ENCODE results near the gene KRTAP3-1. TPM values are rescaled to one million over a fixed set of nuclear protein-coding genes. Genes with fewer than 3 reads are reported as not detected.
"Not testable (repeated sequence)": the region's sequence is repeated elsewhere in the genome, so short reads cannot be mapped to it uniquely, and the experiment has no call there.

Gene KRTAP3-1
- not detected for total RNA-seq

DNA sequence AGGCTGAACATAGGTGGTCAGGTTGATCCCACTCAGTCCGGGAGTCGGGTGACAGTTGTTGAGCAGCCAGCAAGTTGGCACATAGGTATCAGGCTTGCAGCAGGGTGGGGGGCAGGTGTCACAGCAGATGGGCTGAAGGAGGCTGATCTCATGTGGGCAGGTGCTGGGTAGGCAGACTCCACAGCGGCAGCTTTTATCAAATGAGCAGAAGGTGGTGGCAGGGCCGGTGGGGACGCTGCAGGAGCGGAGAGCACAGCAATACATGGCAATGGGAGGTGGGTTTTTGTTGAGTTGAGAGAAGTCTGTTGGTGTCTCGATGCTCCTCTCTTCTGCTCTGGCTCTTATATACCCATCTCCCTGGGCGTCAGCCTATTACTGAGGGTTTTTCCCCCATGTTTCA is at the start of gene KRTAP3-1:
TSS of gene KRTAP3-1 (minus strand) at position 318 of the 400 bp plus-strand sequence. CDS start at position 264, 54 bp downstream.
- Histone ChIP-seq H3K27ac (ENCODE audit: low read depth, low read length) (no peak within 1 kb of the TSS), H3K36me3 (ENCODE audit: control insufficient read depth in 3 of 3, insufficient read depth in 3 of 3, low read length in 3 of 3) (no peaks in the 10 kb centered on the region), H3K27me3 (ENCODE audit: control insufficient read depth in 3 of 3, insufficient read depth in 3 of 3, low read length in 3 of 3) (peaks cover 0 to 3% (median 0%) of the 10 kb centered on the region in 3 donors), H3K9ac (ENCODE audit: low read depth in 1 of 3, low read length in 3 of 3) (no peak within 1 kb of the TSS), H3K4me3 (ENCODE audit: low read length in 3 of 3) (no peak within 1 kb of the TSS), H3K9me3 (ENCODE audit: control insufficient read depth in 3 of 3, low read length in 3 of 3) (no peaks in the 10 kb centered on the region), H3K4me1 (ENCODE audit: control insufficient read depth in 3 of 3, insufficient read depth in 3 of 3, low read length in 3 of 3) (peaks cover 0 to 6% (median 5%) of the 10 kb centered on the region in 3 donors)

DNA sequence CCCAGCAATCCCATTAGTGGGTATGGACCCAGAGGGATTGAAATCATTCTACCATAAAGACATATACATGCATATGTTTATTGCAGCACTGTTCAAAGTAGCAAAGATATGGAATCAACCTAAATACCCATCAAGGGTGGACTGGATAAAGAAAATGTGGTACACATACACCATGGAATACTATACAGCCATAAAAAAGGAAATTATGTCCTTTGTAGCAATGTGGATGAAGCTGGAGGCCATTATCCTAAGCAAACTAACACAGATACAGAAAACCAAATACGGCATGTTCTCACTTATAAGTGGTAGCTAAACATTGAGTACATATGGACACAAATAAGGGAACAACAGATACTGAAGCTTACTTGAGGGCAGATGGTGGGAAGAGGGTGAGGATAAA is 48.6 kb upstream of the KRTAP3-1 start:
- Histone ChIP-seq H3K9me3 (ENCODE audit: control insufficient read depth in 3 of 3, low read length in 3 of 3) (peaks cover 0 to 5% (median 0%) of the 10 kb centered on the region in 3 donors), H3K9ac (ENCODE audit: low read depth in 1 of 3, low read length in 3 of 3) (no peak overlapping the region), H3K4me1 (ENCODE audit: control insufficient read depth in 3 of 3, insufficient read depth in 3 of 3, low read length in 3 of 3) (no peaks in the 10 kb centered on the region), H3K27ac (ENCODE audit: low read depth, low read length) (no peak overlapping the region), H3K36me3 (ENCODE audit: control insufficient read depth in 3 of 3, insufficient read depth in 3 of 3, low read length in 3 of 3) (no peaks in the 10 kb centered on the region), H3K4me3 (ENCODE audit: low read length in 3 of 3) (no peak overlapping the region), H3K27me3 (ENCODE audit: control insufficient read depth in 3 of 3, insufficient read depth in 3 of 3, low read length in 3 of 3) (peaks cover 7 to 15% (median 14%) of the 10 kb centered on the region in 3 donors)

GRCh38 chr17:41055130-41055529 is 46.2 kb upstream of the KRTAP3-1 start, which contains the start of gene KRTAP2-2:
KRTAP2-2 (minus strand) TSS chr17:41055230; CDS start chr17:41055211, 19 bp downstream.
- not testable (repeated sequence) for H3K36me3 ChIP-seq (ENCODE audit: control insufficient read depth in 3 of 3, insufficient read depth in 3 of 3, low read length in 3 of 3); H3K9ac ChIP-seq (ENCODE audit: low read depth in 1 of 3, low read length in 3 of 3); H3K9me3 ChIP-seq (ENCODE audit: control insufficient read depth in 3 of 3, low read length in 3 of 3); H3K27ac ChIP-seq (ENCODE audit: low read depth, low read length); H3K4me1 ChIP-seq (ENCODE audit: control insufficient read depth in 3 of 3, insufficient read depth in 3 of 3, low read length in 3 of 3); H3K4me3 ChIP-seq (ENCODE audit: low read length in 3 of 3)
- H3K27me3 ChIP-seq (ENCODE audit: control insufficient read depth in 3 of 3, insufficient read depth in 3 of 3, low read length in 3 of 3) = peaks cover 5 to 14% (median 10%) of the 10 kb centered on the region in 3 donors

DNA sequence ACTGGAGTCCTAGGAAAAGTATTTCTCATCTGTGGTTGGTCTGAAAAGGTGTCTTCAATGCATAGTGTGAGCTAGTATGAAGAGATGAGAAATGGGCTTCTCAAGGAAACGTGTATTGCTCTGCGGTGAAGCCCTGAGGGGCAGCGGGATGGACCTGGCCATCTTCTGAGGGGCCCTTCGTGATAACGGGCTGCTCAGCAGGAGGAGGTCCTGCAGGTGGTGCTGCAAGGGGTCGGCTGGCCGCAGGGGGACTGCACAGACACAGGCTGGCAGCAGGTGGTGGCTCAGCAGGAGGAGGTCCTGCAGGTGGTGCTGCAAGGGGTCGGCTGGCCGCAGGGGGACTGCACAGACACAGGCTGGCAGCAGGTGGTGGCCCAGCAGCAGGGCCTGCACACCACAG is 45.6 kb upstream of the KRTAP3-1 start:
- H3K4me3 ChIP-seq (ENCODE audit: low read length in 3 of 3); H3K9ac ChIP-seq (ENCODE audit: low read depth in 1 of 3, low read length in 3 of 3); H3K4me1 ChIP-seq (ENCODE audit: control insufficient read depth in 3 of 3, insufficient read depth in 3 of 3, low read length in 3 of 3); H3K9me3 ChIP-seq (ENCODE audit: control insufficient read depth in 3 of 3, low read length in 3 of 3); H3K36me3 ChIP-seq (ENCODE audit: control insufficient read depth in 3 of 3, insufficient read depth in 3 of 3, low read length in 3 of 3); H3K27ac ChIP-seq (ENCODE audit: low read depth, low read length): not testable (repeated sequence)
- peaks cover 3 to 14% (median 7%) of the 10 kb centered on the region in 3 donors for H3K27me3 ChIP-seq (ENCODE audit: control insufficient read depth in 3 of 3, insufficient read depth in 3 of 3, low read length in 3 of 3)

- Histone ChIP-seq H3K4me3 (ENCODE audit: low read length in 3 of 3) (no peak overlapping the region), H3K36me3 (ENCODE audit: control insufficient read depth in 3 of 3, insufficient read depth in 3 of 3, low read length in 3 of 3) (no peaks in the 10 kb centered on the region), H3K4me1 (ENCODE audit: control insufficient read depth in 3 of 3, insufficient read depth in 3 of 3, low read length in 3 of 3) (no peaks in the 10 kb centered on the region), H3K27ac (ENCODE audit: low read depth, low read length) (no peak overlapping the region), H3K9me3 (ENCODE audit: control insufficient read depth in 3 of 3, low read length in 3 of 3) (peaks cover 0 to 5% (median 0%) of the 10 kb centered on the region in 3 donors), H3K27me3 (ENCODE audit: control insufficient read depth in 3 of 3, insufficient read depth in 3 of 3, low read length in 3 of 3) (peaks cover 1 to 13% (median 6%) of the 10 kb centered on the region in 3 donors), H3K9ac (ENCODE audit: low read depth in 1 of 3, low read length in 3 of 3) (no peak overlapping the region)
Measured at GRCh38 chr17:41054025-41054424, 45.1 kb upstream of the KRTAP3-1 start.

DNA sequence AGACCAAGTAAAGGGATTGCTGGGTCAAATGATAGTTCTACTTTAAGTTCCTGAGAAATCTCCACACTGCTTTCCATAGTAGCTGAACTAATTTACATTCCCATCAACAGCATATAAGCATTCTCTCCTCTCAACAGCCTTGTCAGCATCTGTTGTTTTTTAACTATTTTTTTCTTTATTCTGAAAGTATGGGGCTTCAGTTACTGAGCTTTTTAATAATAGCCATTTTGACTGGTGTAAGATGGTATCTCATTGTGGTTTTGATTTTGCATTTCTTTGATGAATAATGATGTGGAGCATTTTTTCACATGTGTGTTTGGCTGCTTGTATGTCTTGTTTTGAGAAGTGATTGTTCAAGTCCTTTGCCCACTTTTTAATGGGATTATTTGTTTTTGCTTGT is 43.6 kb upstream of the KRTAP3-1 start:
- peaks cover 10 to 19% (median 11%) of the 10 kb centered on the region in 3 donors for H3K27me3 ChIP-seq (ENCODE audit: control insufficient read depth in 3 of 3, insufficient read depth in 3 of 3, low read length in 3 of 3)
- no peak overlapping the region for H3K27ac ChIP-seq (ENCODE audit: low read depth, low read length)
- no peak overlapping the region for H3K9ac ChIP-seq (ENCODE audit: low read depth in 1 of 3, low read length in 3 of 3)
- no peak overlapping the region for H3K4me3 ChIP-seq (ENCODE audit: low read length in 3 of 3)
- peaks cover 0 to 5% (median 0%) of the 10 kb centered on the region in 3 donors for H3K9me3 ChIP-seq (ENCODE audit: control insufficient read depth in 3 of 3, low read length in 3 of 3)
- H3K36me3 ChIP-seq (ENCODE audit: control insufficient read depth in 3 of 3, insufficient read depth in 3 of 3, low read length in 3 of 3) = no peaks in the 10 kb centered on the region
- H3K4me1 ChIP-seq (ENCODE audit: control insufficient read depth in 3 of 3, insufficient read depth in 3 of 3, low read length in 3 of 3) = no peaks in the 10 kb centered on the region

DNA sequence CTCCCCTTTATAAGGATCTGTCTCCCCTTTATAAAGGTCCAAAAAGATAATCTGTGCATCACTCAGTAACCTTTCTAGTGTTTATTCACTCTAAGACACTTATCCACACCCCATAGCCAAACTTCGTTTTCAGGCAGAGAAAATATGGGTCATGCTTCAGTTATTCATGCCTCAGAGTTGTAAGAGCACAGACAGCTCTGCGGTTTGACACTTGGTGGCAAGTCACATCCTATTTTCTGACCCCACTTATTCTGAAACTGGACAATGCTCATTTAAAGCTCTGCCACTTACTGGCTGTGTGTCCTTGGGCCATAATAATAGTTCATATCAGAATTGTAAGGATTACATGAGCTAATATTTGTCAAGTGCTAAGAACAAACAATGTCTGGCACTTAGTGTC is 40.2 kb upstream of the KRTAP3-1 start:
- H3K36me3 ChIP-seq (ENCODE audit: control insufficient read depth in 3 of 3, insufficient read depth in 3 of 3, low read length in 3 of 3) = no peaks in the 10 kb centered on the region
- H3K4me1 ChIP-seq (ENCODE audit: control insufficient read depth in 3 of 3, insufficient read depth in 3 of 3, low read length in 3 of 3) = no peaks in the 10 kb centered on the region
- H3K9ac ChIP-seq (ENCODE audit: low read depth in 1 of 3, low read length in 3 of 3) = no peak overlapping the region
- peaks cover 0 to 5% (median 0%) of the 10 kb centered on the region in 3 donors for H3K9me3 ChIP-seq (ENCODE audit: control insufficient read depth in 3 of 3, low read length in 3 of 3)
- no peak overlapping the region for H3K27ac ChIP-seq (ENCODE audit: low read depth, low read length)
- H3K27me3 ChIP-seq (ENCODE audit: control insufficient read depth in 3 of 3, insufficient read depth in 3 of 3, low read length in 3 of 3) = peaks cover 11 to 27% (median 14%) of the 10 kb centered on the region in 3 donors
- no peak overlapping the region for H3K4me3 ChIP-seq (ENCODE audit: low read length in 3 of 3)

- Histone ChIP-seq H3K27ac (ENCODE audit: low read depth, low read length) (no peak overlapping the region), H3K4me1 (ENCODE audit: control insufficient read depth in 3 of 3, insufficient read depth in 3 of 3, low read length in 3 of 3) (no peaks in the 10 kb centered on the region), H3K36me3 (ENCODE audit: control insufficient read depth in 3 of 3, insufficient read depth in 3 of 3, low read length in 3 of 3) (no peaks in the 10 kb centered on the region), H3K27me3 (ENCODE audit: control insufficient read depth in 3 of 3, insufficient read depth in 3 of 3, low read length in 3 of 3) (peaks cover 11 to 24% (median 14%) of the 10 kb centered on the region in 3 donors), H3K9me3 (ENCODE audit: control insufficient read depth in 3 of 3, low read length in 3 of 3) (peaks cover 0 to 3% (median 0%) of the 10 kb centered on the region in 3 donors), H3K4me3 (ENCODE audit: low read length in 3 of 3) (no peak overlapping the region), H3K9ac (ENCODE audit: low read depth in 1 of 3, low read length in 3 of 3) (no peak overlapping the region)
Measured at GRCh38 chr17:41048441-41048840, 39.5 kb upstream of the KRTAP3-1 start.

- H3K36me3 ChIP-seq (ENCODE audit: control insufficient read depth in 3 of 3, insufficient read depth in 3 of 3, low read length in 3 of 3); H3K4me3 ChIP-seq (ENCODE audit: low read length in 3 of 3); H3K27ac ChIP-seq (ENCODE audit: low read depth, low read length); H3K9me3 ChIP-seq (ENCODE audit: control insufficient read depth in 3 of 3, low read length in 3 of 3); H3K9ac ChIP-seq (ENCODE audit: low read depth in 1 of 3, low read length in 3 of 3); H3K4me1 ChIP-seq (ENCODE audit: control insufficient read depth in 3 of 3, insufficient read depth in 3 of 3, low read length in 3 of 3): not testable (repeated sequence)
- H3K27me3 ChIP-seq (ENCODE audit: control insufficient read depth in 3 of 3, insufficient read depth in 3 of 3, low read length in 3 of 3) = peaks cover 11 to 24% (median 14%) of the 10 kb centered on the region in 3 donors
Measured at GRCh38 chr17:41046735-41047465, 38.0 kb upstream of the KRTAP3-1 start, which contains the start of gene KRTAP2-1. KRTAP2-1 (minus strand) TSS chr17:41047316; CDS start chr17:41047267, 49 bp downstream.

DNA sequence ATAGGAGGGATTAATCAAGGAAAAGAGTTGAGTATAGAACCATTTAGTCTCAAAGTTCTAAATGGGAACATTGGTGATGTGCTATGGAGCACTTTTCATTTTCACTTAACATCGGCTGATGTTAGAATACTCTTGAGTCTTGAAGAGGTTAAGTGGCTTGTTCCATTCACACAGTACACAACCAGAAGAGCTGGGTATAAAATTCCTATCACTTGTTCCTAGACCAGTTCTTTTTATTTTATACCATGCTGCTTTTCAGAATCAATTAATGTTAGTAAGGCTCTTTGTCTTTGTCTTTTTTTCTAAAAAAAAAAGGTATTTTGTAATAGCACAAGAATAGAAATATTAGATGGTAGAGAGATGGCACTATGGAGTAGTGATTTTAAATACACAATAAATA is 34.0 kb upstream of the KRTAP3-1 start:
- no peaks in the 10 kb centered on the region for H3K4me1 ChIP-seq (ENCODE audit: control insufficient read depth in 3 of 3, insufficient read depth in 3 of 3, low read length in 3 of 3)
- H3K9ac ChIP-seq (ENCODE audit: low read depth in 1 of 3, low read length in 3 of 3) = no peak overlapping the region
- no peak overlapping the region for H3K4me3 ChIP-seq (ENCODE audit: low read length in 3 of 3)
- no peaks in the 10 kb centered on the region for H3K9me3 ChIP-seq (ENCODE audit: control insufficient read depth in 3 of 3, low read length in 3 of 3)
- no peak overlapping the region for H3K27ac ChIP-seq (ENCODE audit: low read depth, low read length)
- peaks cover 1 to 14% (median 5%) of the 10 kb centered on the region in 3 donors for H3K27me3 ChIP-seq (ENCODE audit: control insufficient read depth in 3 of 3, insufficient read depth in 3 of 3, low read length in 3 of 3)
- no peaks in the 10 kb centered on the region for H3K36me3 ChIP-seq (ENCODE audit: control insufficient read depth in 3 of 3, insufficient read depth in 3 of 3, low read length in 3 of 3)
